HG03558 (cell line): ENCODE measurements around the gene AUTS2.

Experiments
- ATAC-seq: cut with Tn5 transposase; IDR thresholded peaks from one replicate; pipeline ENCODE4 v1.9.1; 2021; ENCODE audit warnings: moderate number of reproducible peaks; ENCODE audit not compliant: unreplicated experiment; ENCODE audit errors: extremely low read depth

The AUTS2 gene

GRCh38 chr7:70512761-70513160 is 914.5 kb downstream of the AUTS2 start:
- ATAC-seq: no peak

- ATAC-seq: no peak
Measured at GRCh38 chr7:70520611-70521010, 922.3 kb downstream of the AUTS2 start.

GRCh38 chr7:70523249-70523988 is 925.1 kb downstream of the AUTS2 start:
- ATAC-seq: no peak

- no peak for ATAC-seq
Measured at GRCh38 chr7:70523989-70524351, 925.7 kb downstream of the AUTS2 start.

- ATAC-seq: no peak
Measured at GRCh38 chr7:70525991-70526390, 927.7 kb downstream of the AUTS2 start.

GRCh38 chr7:70527520-70528115 is 929.3 kb downstream of the AUTS2 start:
- no peak for ATAC-seq

- ATAC-seq: no peak
Measured at GRCh38 chr7:70529436-70529835, 931.2 kb downstream of the AUTS2 start.

GRCh38 chr7:70529914-70530585 is 931.8 kb downstream of the AUTS2 start:
- no peak for ATAC-seq

- no peak for ATAC-seq
Measured at GRCh38 chr7:70533614-70534013, 935.3 kb downstream of the AUTS2 start.

GRCh38 chr7:70539205-70539604 is 940.9 kb downstream of the AUTS2 start:
- ATAC-seq: no peak

GRCh38 chr7:70539617-70540016 is 941.3 kb downstream of the AUTS2 start:
- ATAC-seq: no peak

GRCh38 chr7:70540641-70541040 is 942.4 kb downstream of the AUTS2 start:
- no peak for ATAC-seq

GRCh38 chr7:70542750-70543376 is 944.6 kb downstream of the AUTS2 start:
- ATAC-seq: no peak

- ATAC-seq: no peak
Measured at GRCh38 chr7:70544016-70544415, 945.7 kb downstream of the AUTS2 start.

- ATAC-seq: no peak
Measured at GRCh38 chr7:70545214-70545613, 946.9 kb downstream of the AUTS2 start.

- ATAC-seq: no peak
Measured at GRCh38 chr7:70552141-70552540, 953.9 kb downstream of the AUTS2 start.

- ATAC-seq: no peak
Measured at GRCh38 chr7:70553364-70553763, 955.1 kb downstream of the AUTS2 start.

GRCh38 chr7:70554646-70555045 is 956.4 kb downstream of the AUTS2 start:
- no peak for ATAC-seq

GRCh38 chr7:70556761-70557160 is 958.5 kb downstream of the AUTS2 start:
- no peak for ATAC-seq

- ATAC-seq: no peak
Measured at GRCh38 chr7:70557338-70557737, 959.1 kb downstream of the AUTS2 start.

- ATAC-seq: no peak
Measured at GRCh38 chr7:70559815-70560214, 961.5 kb downstream of the AUTS2 start.
